Activated CD4-positive, alpha-beta T cell treated with anti-CD3 and anti-CD28 coated beads, Interleukin-2, amount 50 U/mL, for 48 hours (primary cell): ENCODE results near the gene PHACTR1.
"Not testable (repeated sequence)": the region's sequence is repeated elsewhere in the genome, so short reads cannot be mapped to it uniquely, and the experiment has no call there.

Source experiments
- DNase-seq, 2 experiments: peaks; one replicate each; pipeline ENCODE4 v3.0.0-alpha.2; 2020

Gene PHACTR1

GRCh38 chr6:12749531-12750379 is 33.2 kb downstream of the PHACTR1 start:
- DNase-seq, result no peak

- DNase-seq, result no peak
Observed at GRCh38 chr6:12750416-12750815, 33.8 kb downstream of the PHACTR1 start.

GRCh38 chr6:12751694-12752325 is 35.2 kb downstream of the PHACTR1 start:
- DNase-seq, result peak; percentile 40 to 51

- DNase-seq, result no peak
Observed at GRCh38 chr6:12753036-12753435, 36.5 kb downstream of the PHACTR1 start.

GRCh38 chr6:12760226-12760625 is 43.7 kb downstream of the PHACTR1 start:
- no peak for DNase-seq

- DNase-seq, result no peak
Observed at GRCh38 chr6:12760911-12761310, 44.3 kb downstream of the PHACTR1 start.

- no peak for DNase-seq
Observed at GRCh38 chr6:12761376-12762115, 45.0 kb downstream of the PHACTR1 start.

- DNase-seq, result not testable (repeated sequence)
Observed at GRCh38 chr6:12762731-12763434, 46.3 kb downstream of the PHACTR1 start.

GRCh38 chr6:12766365-12766764 is 49.8 kb downstream of the PHACTR1 start:
- no peak for DNase-seq

- DNase-seq, result no peak
Observed at GRCh38 chr6:12767016-12767415, 50.4 kb downstream of the PHACTR1 start.

- no peak for DNase-seq
Observed at GRCh38 chr6:12769556-12770256, 53.1 kb downstream of the PHACTR1 start.

- DNase-seq, result no peak
Observed at GRCh38 chr6:12772416-12772815, 55.8 kb downstream of the PHACTR1 start.

- DNase-seq, result no peak
Observed at GRCh38 chr6:12776291-12776690, 59.7 kb downstream of the PHACTR1 start.

GRCh38 chr6:12779772-12780171 is 63.2 kb downstream of the PHACTR1 start:
- no peak for DNase-seq

GRCh38 chr6:12782136-12782535 is 65.6 kb downstream of the PHACTR1 start:
- no peak for DNase-seq

- DNase-seq, result no peak
Observed at GRCh38 chr6:12785301-12785700, 68.7 kb downstream of the PHACTR1 start.

- DNase-seq, result no peak
Observed at GRCh38 chr6:12785921-12786320, 69.4 kb downstream of the PHACTR1 start.

GRCh38 chr6:12791371-12791770 is 74.8 kb downstream of the PHACTR1 start:
- no peak for DNase-seq

- no peak for DNase-seq
Observed at GRCh38 chr6:12798326-12798725, 81.8 kb downstream of the PHACTR1 start.

GRCh38 chr6:12800120-12800519 is 83.6 kb downstream of the PHACTR1 start:
- DNase-seq, result no peak

GRCh38 chr6:12801141-12801540 is 84.6 kb downstream of the PHACTR1 start:
- DNase-seq, result no peak

GRCh38 chr6:12802440-12802839 is 85.9 kb downstream of the PHACTR1 start:
- no peak for DNase-seq
